Keratinocyte (primary cell): Measurements from ENCODE around the gene ABCC3. TPM values are rescaled to one million over a fixed set of nuclear protein-coding genes. Genes with fewer than 3 reads are reported as not detected.
A peak's percentile ranks its signal among the peaks of the same experiment; 100 is the strongest.

Experiments
- DNase-seq: peaks from one replicate; pipeline ENCODE4 v3.0.0-alpha.2; 2011; ENCODE audit warnings: low read depth, missing footprints, low spot score
- FAIRE-seq: peaks from 2 replicates; lab custom pipeline; 2011; peaks lifted over from hg19 to GRCh38; lab: Jason Lieb, UNC
- H2AFZ ChIP-seq: 2 replicates; pipeline ENCODE4 v1.6.0; 2012; ENCODE audit warnings: low read length, control low read depth, inconsistent platforms; ENCODE audit not compliant: control insufficient read depth
- H3K27ac ChIP-seq: 2 replicates; pipeline ENCODE4 v1.5.1; 2011; ENCODE audit warnings: low read length; ENCODE audit not compliant: control insufficient read depth, insufficient read depth
- H3K27me3 ChIP-seq: 3 replicates; pipeline ENCODE4 v1.6.0; 2011; ENCODE audit warnings: low read length; ENCODE audit not compliant: control insufficient read depth, insufficient read depth; ENCODE audit errors: extremely low read depth
- H3K36me3 ChIP-seq, 2 experiments: 2 replicates in 1 of 2; 3 replicates in 1 of 2; pipeline ENCODE4 v1.5.1; 2011; ENCODE audit warnings: low read length in 2 of 2, mild to moderate bottlenecking in 1 of 2; ENCODE audit not compliant: control insufficient read depth in 2 of 2, insufficient read depth in 2 of 2; ENCODE audit errors: extremely low read depth in 1 of 2
- H3K4me1 ChIP-seq: 3 replicates; pipeline ENCODE4 v1.5.1; 2011; ENCODE audit warnings: low read length; ENCODE audit not compliant: control insufficient read depth, insufficient read depth; ENCODE audit errors: extremely low read depth
- H3K4me2 ChIP-seq: 3 replicates; pipeline ENCODE4 v1.6.0; 2011; ENCODE audit warnings: low read depth, low read length; ENCODE audit not compliant: control insufficient read depth, insufficient read depth; ENCODE audit errors: extremely low read depth
- H3K4me3 ChIP-seq, 3 experiments: fragments of 200-600 bp in 1 of 3; sonication (generic) in 1 of 3; 2 replicates in 2 of 3; 3 replicates in 1 of 3; pipeline ENCODE4 v1.5.1; 2011 to 2016; ENCODE audit warnings: low read length in 3 of 3, mild to moderate bottlenecking in 3 of 3, control low read depth in 2 of 3, inconsistent platforms in 1 of 3, low read depth in 1 of 3, mixed read lengths in 1 of 3, mixed run types in 1 of 3, moderate library complexity in 1 of 3; ENCODE audit not compliant: control insufficient read depth in 2 of 3, insufficient read depth in 2 of 3; ENCODE audit errors: extremely low read depth in 1 of 3
- H3K79me2 ChIP-seq: 2 replicates; pipeline ENCODE4 v1.6.0; 2012; ENCODE audit warnings: low read length; ENCODE audit not compliant: control insufficient read depth, insufficient read depth
- H3K9ac ChIP-seq: 3 replicates; pipeline ENCODE4 v1.6.0; 2011; ENCODE audit warnings: low read length; ENCODE audit not compliant: control insufficient read depth, insufficient read depth; ENCODE audit errors: extremely low read depth
- H3K9me1 ChIP-seq: 3 replicates; pipeline ENCODE4 v1.6.0; 2011; ENCODE audit warnings: low read length; ENCODE audit not compliant: control insufficient read depth, insufficient read depth; ENCODE audit errors: extremely low read depth
- H3K9me3 ChIP-seq: 2 replicates; pipeline ENCODE4 v1.5.1; 2012; ENCODE audit warnings: low read depth, low read length; ENCODE audit not compliant: control insufficient read depth
- H4K20me1 ChIP-seq: 3 replicates; pipeline ENCODE4 v1.6.0; 2011; ENCODE audit warnings: low read length; ENCODE audit not compliant: control insufficient read depth, insufficient read depth; ENCODE audit errors: extremely low read depth
- CTCF ChIP-seq, 3 experiments: IDR thresholded peaks in 1 of 3; conservative IDR thresholded peaks in 1 of 3; optimal IDR thresholded peaks in 1 of 3; 2 replicates in 2 of 3; 3 replicates in 1 of 3; pipeline versions ENCODE3 to v1.5.1; 2011; ENCODE audit warnings: low read length in 3 of 3, mild to moderate bottlenecking in 3 of 3, moderate library complexity in 2 of 3, control low read depth in 1 of 3, inconsistent platforms in 1 of 3; ENCODE audit not compliant: insufficient read depth in 2 of 3; ENCODE audit errors: extremely low read depth in 1 of 3
- EZH2 ChIP-seq: IDR thresholded peaks from one replicate; pipeline ENCODE4 v1.6.1; 2012; ENCODE audit warnings: inconsistent platforms, mild to moderate bottlenecking, low read length, moderate library complexity
- dilution Hi-C: fragments of 300-500 bp; cut with MboI; formaldehyde crosslinking; loops from one replicate; pipeline ENCODE4 v1.7.0; 2020; ENCODE audit warnings: low sequenced_read_pairs; ENCODE audit not compliant: extremely low pct_ligation_motif_present
- polyA plus RNA-seq, 5 experiments: library from polyadenylated mRNA; depleted of rRNA in 3 of 5; stranded (reverse) in 3 of 5; stranded (forward) in 1 of 5; unstranded in 1 of 5; fragments of >200 nt; gene quantifications; 1 replicate in 1 of 5; 2 replicates in 3 of 5; 3 replicates in 1 of 5; pipeline versions ENCODE4 v1.2.1 to v1.2.3, GENCODE V29; 2011 to 2012; ENCODE audit warnings: missing spikeins in 2 of 5, low read depth in 1 of 5, low replicate concordance in 1 of 5

Gene ABCC3
- polyA plus RNA-seq, 1 donor (not counting 4 experiments of a cell fraction or from before 2014, with no cell fraction given), result 41.7 TPM

- peak overlapping the region; percentile 22 for H3K27ac ChIP-seq
- H3K9me3 ChIP-seq, result no peaks in the 10 kb centered on the region
- peaks cover 73% of the 10 kb centered on the region for H3K4me1 ChIP-seq
- H3K9ac ChIP-seq, result no peak overlapping the region
- no peak overlapping the region for H3K4me3 ChIP-seq
- dilution Hi-C loops, result no loop called here
- peaks cover 1 to 18% of the 10 kb centered on the region in 2 experiments for H3K36me3 ChIP-seq
- FAIRE-seq (no peak), DNase-seq (no peak)
- peaks cover 42% of the 10 kb centered on the region for H3K79me2 ChIP-seq
- no peak overlapping the region for H3K4me2 ChIP-seq
- no peak for TF ChIP-seq CTCF (optimal IDR thresholded peaks at IDR 0.05 in 1 of 3, IDR thresholded peaks at IDR 0.05 in 1 of 3, conservative IDR thresholded peaks at IDR 0.05 in 1 of 3; ENCODE audit: extremely low read depth in 1 of 3, insufficient read depth in 2 of 3, low read length in 3 of 3)
- TF ChIP-seq EZH2, result no peak
- H3K27me3 ChIP-seq, result no peaks in the 10 kb centered on the region
- no peaks in the 10 kb centered on the region for H3K9me1 ChIP-seq
- no peak overlapping the region for H2AFZ ChIP-seq
- H4K20me1 ChIP-seq, result no peaks in the 10 kb centered on the region
Measured at GRCh38 chr17:50641357-50641756, 6.7 kb downstream of the ABCC3 start.

GRCh38 chr17:50642071-50642721 lies 7.5 kb downstream of the ABCC3 start:
- H3K9ac ChIP-seq, result no peak overlapping the region
- no peaks in the 10 kb centered on the region for H3K9me3 ChIP-seq
- H3K36me3 ChIP-seq, result peaks cover 1 to 18% of the 10 kb centered on the region in 2 experiments
- DNase-seq (no peak), FAIRE-seq (no peak)
- no peak overlapping the region for H3K27ac ChIP-seq
- H3K79me2 ChIP-seq, result peaks cover 34% of the 10 kb centered on the region
- H3K4me1 ChIP-seq, result peaks cover 65% of the 10 kb centered on the region
- H3K27me3 ChIP-seq, result no peaks in the 10 kb centered on the region
- TF ChIP-seq CTCF (optimal IDR thresholded peaks at IDR 0.05 in 1 of 3, IDR thresholded peaks at IDR 0.05 in 1 of 3, conservative IDR thresholded peaks at IDR 0.05 in 1 of 3; ENCODE audit: extremely low read depth in 1 of 3, insufficient read depth in 2 of 3, low read length in 3 of 3), result no peak
- no peak for TF ChIP-seq EZH2
- no peak overlapping the region for H3K4me3 ChIP-seq
- H2AFZ ChIP-seq, result no peak overlapping the region
- dilution Hi-C loops, result no loop called here
- no peaks in the 10 kb centered on the region for H4K20me1 ChIP-seq
- H3K9me1 ChIP-seq, result no peaks in the 10 kb centered on the region
- no peak overlapping the region for H3K4me2 ChIP-seq
